Measurements from ENCODE around the gene HTN3.
"Not testable (repeated sequence)": the region's sequence is repeated elsewhere in the genome, so short reads cannot be mapped to it uniquely, and the experiment has no call there.

HTN3 gene

DNA sequence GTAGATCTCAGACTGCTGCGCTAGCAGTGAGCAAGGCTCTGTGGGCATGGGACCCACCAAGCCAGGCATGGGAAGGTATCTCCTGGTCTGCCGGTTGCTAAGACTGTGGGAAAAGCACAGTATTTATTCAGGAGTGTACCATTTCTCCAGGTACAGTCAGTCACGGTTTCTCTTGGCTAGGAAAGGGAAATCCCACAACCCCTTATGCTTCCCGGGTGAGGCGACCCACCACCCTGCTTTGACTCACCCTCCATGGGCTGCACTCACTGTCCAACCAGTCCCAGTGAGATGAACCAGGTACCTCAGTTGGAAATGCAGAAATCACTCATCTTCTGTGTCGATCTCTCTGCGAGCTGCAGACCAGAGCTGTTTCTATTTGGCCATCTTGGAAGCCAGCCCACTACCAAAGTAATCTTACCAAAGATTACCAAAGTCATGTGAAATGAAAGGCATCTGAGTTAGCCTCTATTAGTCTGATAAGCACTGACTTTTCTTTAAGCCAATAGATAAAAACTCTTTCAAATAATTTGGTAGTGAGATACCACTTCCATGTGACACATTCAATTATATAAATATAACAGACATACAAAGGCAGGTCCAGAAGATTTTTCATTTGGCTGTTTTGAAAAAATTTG, 13.5 kb downstream of the HTN3 start:
- no peaks in the 10 kb centered on the region for H3K4me1 Mint-ChIP-seq (ENCODE audit: low read depth)
- no peak overlapping the region for H3K27ac Mint-ChIP-seq
- intact Hi-C loops (cut with micrococcal nuclease), result no loop called here
- H3K27me3 Mint-ChIP-seq, result no peaks in the 10 kb centered on the region
- no peak overlapping the region for H3K4me3 Mint-ChIP-seq
- H3K9me3 Mint-ChIP-seq, result peaks cover 34% of the 10 kb centered on the region
- no peaks in the 10 kb centered on the region for H3K36me3 Mint-ChIP-seq (ENCODE audit: low read depth)

DNA sequence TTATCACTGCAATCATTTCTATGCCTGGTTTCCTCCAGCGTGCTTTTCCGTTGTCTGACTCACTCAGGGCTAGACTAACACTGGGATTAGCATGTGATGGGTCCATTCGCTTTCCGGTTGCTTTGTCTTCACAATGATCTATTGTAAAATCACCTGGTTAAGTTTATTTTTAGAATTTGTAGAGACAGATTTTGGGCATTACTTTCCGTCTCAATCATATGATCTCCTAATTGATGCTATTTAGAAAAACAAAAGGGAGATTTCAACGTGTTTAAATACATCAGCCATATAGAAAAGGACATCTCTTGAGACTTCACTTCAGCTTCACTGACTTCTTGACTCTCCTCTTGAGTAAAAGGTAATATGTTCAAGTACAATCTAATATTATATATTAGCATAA, 21.9 kb downstream of the HTN3 start, which contains the start of gene HTN1:
HTN1 (plus strand) TSS at position 301 of the 400 bp plus-strand sequence. CDS start 2,639 bp downstream, outside the sequence.
- intact Hi-C loops (cut with micrococcal nuclease); H3K27me3 Mint-ChIP-seq; H3K4me3 Mint-ChIP-seq; H3K27ac Mint-ChIP-seq; H3K9me3 Mint-ChIP-seq; H3K4me1 Mint-ChIP-seq (ENCODE audit: low read depth); H3K36me3 Mint-ChIP-seq (ENCODE audit: low read depth): not testable (repeated sequence)

DNA sequence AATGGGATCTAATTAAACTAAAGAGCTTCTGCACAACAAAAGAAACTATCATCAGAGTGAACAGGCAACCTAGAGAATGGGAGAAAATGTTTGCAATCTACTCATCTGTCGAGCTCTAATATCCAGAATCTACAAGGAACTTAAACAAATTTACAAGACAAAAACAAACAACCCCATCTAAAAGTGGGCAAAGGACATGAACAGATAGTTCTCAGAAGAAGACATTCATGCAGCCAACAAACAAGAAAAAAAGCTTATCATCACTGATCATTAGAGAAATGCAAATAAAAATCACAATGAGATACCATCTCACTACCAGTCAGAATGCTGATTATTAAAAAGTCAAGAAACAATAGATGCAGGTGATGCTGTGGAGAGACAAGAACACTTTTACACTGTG, 28.3 kb downstream of the HTN3 start:
- H3K27ac Mint-ChIP-seq; H3K4me3 Mint-ChIP-seq; intact Hi-C loops (cut with micrococcal nuclease); H3K27me3 Mint-ChIP-seq; H3K9me3 Mint-ChIP-seq; H3K36me3 Mint-ChIP-seq (ENCODE audit: low read depth); H3K4me1 Mint-ChIP-seq (ENCODE audit: low read depth): not testable (repeated sequence)

- Mint-ChIP-seq H3K9me3 (peaks cover 8% of the 10 kb centered on the region), H3K4me3 (no peak overlapping the region), H3K4me1 (ENCODE audit: low read depth) (no peaks in the 10 kb centered on the region), H3K36me3 (ENCODE audit: low read depth) (no peaks in the 10 kb centered on the region), H3K27me3 (no peaks in the 10 kb centered on the region), H3K27ac (no peak overlapping the region)
- intact Hi-C loops (cut with micrococcal nuclease), result no loop called here
These were observed 29.4 kb downstream of the HTN3 start for GRCh38 chr4:70057651-70058050.

- no peak overlapping the region for H3K27ac Mint-ChIP-seq
- H3K4me1 Mint-ChIP-seq (ENCODE audit: low read depth), result no peaks in the 10 kb centered on the region
- no peaks in the 10 kb centered on the region for H3K36me3 Mint-ChIP-seq (ENCODE audit: low read depth)
- no peaks in the 10 kb centered on the region for H3K27me3 Mint-ChIP-seq
- intact Hi-C loops (cut with micrococcal nuclease), result no loop called here
- peaks cover 8% of the 10 kb centered on the region for H3K9me3 Mint-ChIP-seq
- H3K4me3 Mint-ChIP-seq, result no peak overlapping the region
These were observed 30.9 kb downstream of the HTN3 start for GRCh38 chr4:70059149-70059548.

DNA sequence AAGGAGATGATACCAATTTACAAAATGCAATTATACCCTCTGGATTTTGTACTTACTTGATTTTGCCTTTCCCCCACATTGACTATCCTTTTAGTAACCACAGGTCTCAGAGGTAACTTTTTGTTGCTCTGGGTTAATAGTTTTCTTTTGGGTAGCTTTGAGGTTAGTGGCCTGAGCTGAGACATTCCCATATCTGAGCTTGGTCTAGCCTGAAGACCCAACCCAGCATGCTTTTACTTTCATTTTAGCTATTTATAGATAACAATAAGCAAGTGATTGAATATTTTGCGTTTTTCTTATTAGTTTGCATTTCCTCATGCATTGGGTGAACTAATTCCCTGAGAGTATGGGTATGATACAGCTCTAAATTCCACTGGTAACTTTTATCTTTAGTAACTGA, 33.7 kb downstream of the HTN3 start:
- Mint-ChIP-seq H3K4me1 (ENCODE audit: low read depth) (no peaks in the 10 kb centered on the region), H3K27ac (no peak overlapping the region), H3K9me3 (peaks cover 5% of the 10 kb centered on the region), H3K4me3 (no peak overlapping the region), H3K27me3 (no peaks in the 10 kb centered on the region), H3K36me3 (ENCODE audit: low read depth) (no peaks in the 10 kb centered on the region)
- intact Hi-C loops (cut with micrococcal nuclease), result no loop called here

- no peak overlapping the region for H3K27ac Mint-ChIP-seq
- H3K4me1 Mint-ChIP-seq (ENCODE audit: low read depth), result no peaks in the 10 kb centered on the region
- H3K9me3 Mint-ChIP-seq, result peaks cover 10% of the 10 kb centered on the region
- intact Hi-C loops (cut with micrococcal nuclease), result no loop called here
- no peaks in the 10 kb centered on the region for H3K27me3 Mint-ChIP-seq
- H3K4me3 Mint-ChIP-seq, result no peak overlapping the region
- no peaks in the 10 kb centered on the region for H3K36me3 Mint-ChIP-seq (ENCODE audit: low read depth)
These were observed 51.9 kb downstream of the HTN3 start for GRCh38 chr4:70080205-70080604.
